ENCODE measurements around the gene ELOA2. TPM values are rescaled to one million over a fixed set of nuclear protein-coding genes. Genes with fewer than 3 reads are reported as not detected.
"Not testable (repeated sequence)": the region's sequence is repeated elsewhere in the genome, so short reads cannot be mapped to it uniquely, and the experiment has no call there.

Gene ELOA2
- total RNA-seq, 2 donors from 2014 or later: not detected

- Histone ChIP-seq H3K4me3 (no peak overlapping the region), H3K4me1 (no peaks in the 10 kb centered on the region), H3K36me3 (replicated peaks in 1 of 2; ENCODE audit: insufficient read depth in 1 of 2, low read depth in 2 of 2) (no peaks in the 10 kb centered on the region), H3K9me3 (no peaks in the 10 kb centered on the region), H3K27ac (no peak overlapping the region), H3K27me3 (no peaks in the 10 kb centered on the region)
- intact Hi-C loops (cut with DNase I): no loop called here
- TF ChIP-seq, protein P1, sequence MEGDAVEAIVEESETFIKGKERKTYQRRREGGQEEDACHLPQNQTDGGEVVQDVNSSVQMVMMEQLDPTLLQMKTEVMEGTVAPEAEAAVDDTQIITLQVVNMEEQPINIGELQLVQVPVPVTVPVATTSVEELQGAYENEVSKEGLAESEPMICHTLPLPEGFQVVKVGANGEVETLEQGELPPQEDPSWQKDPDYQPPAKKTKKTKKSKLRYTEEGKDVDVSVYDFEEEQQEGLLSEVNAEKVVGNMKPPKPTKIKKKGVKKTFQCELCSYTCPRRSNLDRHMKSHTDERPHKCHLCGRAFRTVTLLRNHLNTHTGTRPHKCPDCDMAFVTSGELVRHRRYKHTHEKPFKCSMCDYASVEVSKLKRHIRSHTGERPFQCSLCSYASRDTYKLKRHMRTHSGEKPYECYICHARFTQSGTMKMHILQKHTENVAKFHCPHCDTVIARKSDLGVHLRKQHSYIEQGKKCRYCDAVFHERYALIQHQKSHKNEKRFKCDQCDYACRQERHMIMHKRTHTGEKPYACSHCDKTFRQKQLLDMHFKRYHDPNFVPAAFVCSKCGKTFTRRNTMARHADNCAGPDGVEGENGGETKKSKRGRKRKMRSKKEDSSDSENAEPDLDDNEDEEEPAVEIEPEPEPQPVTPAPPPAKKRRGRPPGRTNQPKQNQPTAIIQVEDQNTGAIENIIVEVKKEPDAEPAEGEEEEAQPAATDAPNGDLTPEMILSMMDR (IDR thresholded peaks at IDR 0.05): no peak
- no peak for TF ChIP-seq POLR2A (IDR thresholded peaks at IDR 0.05)
- no peak for DNase-seq
- no peak for ATAC-seq
- 86 to 90% methylated on average over 16 to 19 of the region's 19 CpGs for WGBS, 2 donors
These were observed 2.5 kb downstream of the ELOA2 start for GRCh38 chr18:47032945-47033344.

- H3K9me3 ChIP-seq; DNase-seq; H3K36me3 ChIP-seq (replicated peaks in 1 of 2; ENCODE audit: insufficient read depth in 1 of 2, low read depth in 2 of 2); ATAC-seq; intact Hi-C loops (cut with DNase I); H3K27ac ChIP-seq; H3K27me3 ChIP-seq; H3K4me3 ChIP-seq; H3K4me1 ChIP-seq: not testable (repeated sequence)
- WGBS, 2 donors: 86 to 90% methylated on average over 4 of the region's 12 CpGs
These were observed 4.5 kb downstream of the ELOA2 start for GRCh38 chr18:47030887-47031286.

DNA sequence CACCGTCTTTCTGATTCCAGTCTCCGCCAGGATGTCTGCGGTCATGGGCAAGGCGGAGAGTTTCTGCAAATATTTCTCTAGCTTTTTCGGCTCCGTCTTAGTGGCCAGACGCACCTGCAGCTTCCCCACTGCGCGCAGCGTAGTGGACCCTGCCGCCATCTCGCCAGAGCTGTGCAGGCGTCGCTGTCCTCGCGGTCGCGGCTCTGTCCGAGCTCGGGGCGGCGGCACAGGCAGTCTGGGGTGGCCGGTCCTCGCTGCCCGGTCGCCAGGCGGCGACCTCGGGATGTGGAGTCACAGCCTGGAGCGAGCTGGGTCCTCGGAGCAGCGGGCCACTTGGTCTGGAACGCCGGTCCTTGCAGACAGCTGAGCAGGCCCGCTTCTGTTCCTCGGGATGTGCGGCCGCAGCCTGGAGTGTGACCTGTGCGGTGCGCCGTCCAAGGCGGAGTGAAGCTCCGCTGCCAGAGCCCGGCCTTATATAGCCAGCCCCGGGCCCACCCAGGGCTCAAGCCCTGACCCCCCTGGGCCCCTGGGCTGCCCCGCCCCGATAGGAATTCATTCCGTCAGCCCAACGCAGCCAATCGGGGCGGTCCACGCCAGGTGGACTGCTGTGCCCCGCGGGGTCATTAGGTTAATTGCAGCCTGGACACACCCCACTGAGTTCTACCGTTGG, 5.6 kb downstream of the ELOA2 start:
- H3K9me3 ChIP-seq; H3K27ac ChIP-seq; DNase-seq; intact Hi-C loops (cut with DNase I); H3K4me1 ChIP-seq; H3K36me3 ChIP-seq (replicated peaks in 1 of 2; ENCODE audit: insufficient read depth in 1 of 2, low read depth in 2 of 2); H3K27me3 ChIP-seq; H3K4me3 ChIP-seq: not testable (repeated sequence)
- ATAC-seq: peak; percentile 28
- WGBS, 2 donors: no CpG with 5 or more reads among the region's 55 CpGs

GRCh38 chr18:47028738-47029137, 6.7 kb downstream of the ELOA2 start:
- H3K36me3 ChIP-seq (replicated peaks in 1 of 2; ENCODE audit: insufficient read depth in 1 of 2, low read depth in 2 of 2); H3K27me3 ChIP-seq; ATAC-seq; intact Hi-C loops (cut with DNase I); H3K4me1 ChIP-seq; H3K27ac ChIP-seq; DNase-seq; H3K4me3 ChIP-seq; H3K9me3 ChIP-seq: not testable (repeated sequence)
- 93% methylated on average over 12 of the region's 29 CpGs; no CpG with 5 or more reads in 1 of the 2 donors for WGBS, 2 donors

DNA sequence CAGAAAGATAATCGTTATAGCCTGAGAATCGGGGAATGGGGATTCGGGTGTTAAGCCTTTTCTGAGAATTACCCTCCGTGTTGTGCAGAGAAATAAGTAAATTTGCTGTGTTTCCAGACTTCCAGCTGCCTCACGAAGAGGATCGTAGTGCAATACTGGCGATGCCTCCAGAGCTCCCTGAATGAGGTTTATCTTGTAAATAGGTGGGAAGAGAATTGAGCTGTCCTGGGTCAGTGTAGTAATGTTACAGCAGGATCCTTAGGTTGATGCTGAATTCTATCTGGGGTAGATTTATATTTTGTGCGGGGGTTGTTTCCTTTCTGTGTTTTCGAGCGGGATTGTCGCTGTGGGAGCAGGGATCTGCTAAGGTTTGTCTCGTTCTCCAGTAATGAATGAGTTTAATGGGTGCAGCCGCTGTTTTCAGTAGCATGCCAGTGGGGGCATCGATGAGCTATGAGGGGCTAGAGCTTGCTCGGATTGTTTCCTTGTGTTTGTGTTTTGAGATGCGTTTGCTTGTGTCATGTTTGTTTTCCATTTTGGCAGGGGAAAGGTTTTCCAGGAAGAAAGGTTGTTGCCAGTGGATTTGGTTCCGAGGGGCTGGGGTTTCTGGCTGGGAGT, 9.8 kb downstream of the ELOA2 start:
- intact Hi-C loops (cut with DNase I); H3K36me3 ChIP-seq (replicated peaks in 1 of 2; ENCODE audit: insufficient read depth in 1 of 2, low read depth in 2 of 2); H3K27me3 ChIP-seq; H3K4me1 ChIP-seq; DNase-seq; H3K4me3 ChIP-seq; H3K27ac ChIP-seq; ATAC-seq; H3K9me3 ChIP-seq: not testable (repeated sequence)
- 81 to 82% methylated on average over 11 of the region's 17 CpGs for WGBS, 2 donors

GRCh38 chr18:47023769-47024465, 11.5 kb downstream of the ELOA2 start:
- H3K9me3 ChIP-seq; H3K36me3 ChIP-seq (replicated peaks in 1 of 2; ENCODE audit: insufficient read depth in 1 of 2, low read depth in 2 of 2); H3K27ac ChIP-seq; DNase-seq; H3K27me3 ChIP-seq; intact Hi-C loops (cut with DNase I); H3K4me1 ChIP-seq; ATAC-seq; H3K4me3 ChIP-seq: not testable (repeated sequence)
- WGBS, 2 donors: no CpG with 5 or more reads among the region's 55 CpGs

GRCh38 chr18:47022821-47023220, 12.6 kb downstream of the ELOA2 start:
- H3K27me3 ChIP-seq; H3K9me3 ChIP-seq; H3K4me1 ChIP-seq; ATAC-seq; H3K4me3 ChIP-seq; H3K27ac ChIP-seq; H3K36me3 ChIP-seq (replicated peaks in 1 of 2; ENCODE audit: insufficient read depth in 1 of 2, low read depth in 2 of 2); intact Hi-C loops (cut with DNase I): not testable (repeated sequence)
- DNase-seq: peak in 1 of 4 donors; percentile 9
- 94 to 96% methylated on average over 8 to 17 of the region's 29 CpGs for WGBS, 2 donors

DNA sequence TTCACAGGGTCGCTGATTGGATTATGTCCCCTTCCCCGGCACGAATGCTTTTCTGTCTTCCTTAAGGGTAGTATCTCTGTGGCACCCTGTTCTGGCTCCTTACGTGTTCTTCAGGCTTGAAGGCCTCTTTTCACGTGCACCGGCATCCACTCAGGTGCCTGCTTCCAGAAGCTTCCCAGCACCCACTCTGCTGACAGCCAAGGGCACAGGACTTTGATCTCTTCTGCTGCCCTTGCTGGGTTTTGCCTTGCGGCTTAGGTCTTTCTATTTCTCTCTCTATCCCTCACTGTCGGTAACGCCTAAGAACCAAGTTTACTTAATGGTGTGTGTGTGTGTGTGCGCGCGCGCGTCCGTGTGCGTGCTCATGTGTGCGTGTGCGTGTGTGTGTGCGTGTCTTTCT, 14.7 kb downstream of the ELOA2 start:
- H3K4me1 ChIP-seq; ATAC-seq; H3K27ac ChIP-seq; H3K4me3 ChIP-seq; DNase-seq; H3K9me3 ChIP-seq; H3K27me3 ChIP-seq; H3K36me3 ChIP-seq (replicated peaks in 1 of 2; ENCODE audit: insufficient read depth in 1 of 2, low read depth in 2 of 2); intact Hi-C loops (cut with DNase I): not testable (repeated sequence)
- no CpG with 5 or more reads among the region's 19 CpGs for WGBS, 2 donors

- H3K27me3 ChIP-seq; H3K27ac ChIP-seq; intact Hi-C loops (cut with DNase I); H3K4me3 ChIP-seq; H3K9me3 ChIP-seq; DNase-seq; ATAC-seq; H3K36me3 ChIP-seq (replicated peaks in 1 of 2; ENCODE audit: insufficient read depth in 1 of 2, low read depth in 2 of 2); H3K4me1 ChIP-seq: not testable (repeated sequence)
- no CpG with 5 or more reads among the region's 10 CpGs for WGBS, 2 donors
These were observed 15.6 kb downstream of the ELOA2 start for GRCh38 chr18:47019870-47020269.
